ENCODE data around the gene CLPTM1.
"Not testable (repeated sequence)": the region's sequence is repeated elsewhere in the genome, so short reads cannot be mapped to it uniquely, and the experiment has no call there.

The CLPTM1 gene

DNA sequence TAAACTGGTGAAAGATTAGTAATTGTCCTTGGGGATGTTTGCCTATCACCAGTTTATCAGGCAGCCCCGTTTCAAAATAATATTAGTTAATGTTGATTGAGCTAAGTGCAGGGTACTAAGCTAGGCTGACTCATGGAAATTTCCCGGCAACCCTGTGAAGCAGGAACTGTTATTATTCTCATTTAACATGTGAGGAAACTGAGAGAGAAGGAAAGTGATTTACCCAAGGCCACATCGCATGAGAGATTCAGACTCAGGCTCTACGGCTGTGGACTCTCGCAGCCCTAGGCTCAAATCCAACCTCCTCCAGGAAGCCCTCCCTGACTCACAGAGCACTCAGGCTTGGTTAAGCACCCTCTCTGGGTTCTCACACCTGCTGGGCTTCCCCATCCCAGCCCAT is 19.7 kb downstream of the CLPTM1 start:
- peak; percentile 19 for DNase-seq (ENCODE audit: low read depth)

DNA sequence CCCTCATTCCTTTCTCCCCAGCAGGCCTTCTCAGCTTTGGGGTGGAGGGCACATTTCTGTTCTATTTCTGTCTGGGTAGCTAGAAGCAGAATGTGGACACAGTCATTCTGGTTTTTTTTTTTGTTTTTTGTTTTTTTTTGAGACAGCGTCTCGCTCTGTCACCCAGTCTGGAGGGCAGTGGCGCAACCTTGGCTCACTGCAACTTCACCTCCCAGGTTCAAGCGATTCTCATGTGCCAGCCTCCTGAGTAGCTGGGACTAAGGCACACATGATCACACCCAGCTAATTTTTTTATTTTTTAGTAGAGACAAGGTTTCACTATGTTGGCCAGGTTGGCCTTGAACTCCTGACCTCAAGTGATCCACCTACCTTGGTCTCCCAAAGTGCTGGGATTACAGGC is 20.3 kb downstream of the CLPTM1 start:
- no peak for DNase-seq (ENCODE audit: low read depth)

DNA sequence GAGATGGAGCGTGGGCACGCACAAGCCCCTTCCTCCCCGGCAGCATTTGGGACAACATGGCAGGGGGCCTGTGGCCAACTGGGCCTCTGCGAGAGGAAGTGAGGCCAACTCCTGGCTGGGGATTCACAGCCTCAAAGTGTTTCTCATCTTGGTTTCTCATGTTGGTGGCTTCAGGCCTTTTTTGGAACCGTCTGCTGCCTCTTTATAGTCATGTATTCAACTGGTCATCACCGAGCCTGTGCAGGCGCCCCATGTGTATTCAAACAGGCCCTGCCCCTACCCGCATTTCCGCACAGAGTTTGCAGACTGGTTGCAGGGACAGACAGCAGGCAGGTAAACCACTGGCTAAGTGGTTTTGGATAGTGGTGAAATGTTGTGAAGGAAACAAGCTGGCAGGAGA is 28.8 kb downstream of the CLPTM1 start:
- DNase-seq (ENCODE audit: low read depth): no peak

DNA sequence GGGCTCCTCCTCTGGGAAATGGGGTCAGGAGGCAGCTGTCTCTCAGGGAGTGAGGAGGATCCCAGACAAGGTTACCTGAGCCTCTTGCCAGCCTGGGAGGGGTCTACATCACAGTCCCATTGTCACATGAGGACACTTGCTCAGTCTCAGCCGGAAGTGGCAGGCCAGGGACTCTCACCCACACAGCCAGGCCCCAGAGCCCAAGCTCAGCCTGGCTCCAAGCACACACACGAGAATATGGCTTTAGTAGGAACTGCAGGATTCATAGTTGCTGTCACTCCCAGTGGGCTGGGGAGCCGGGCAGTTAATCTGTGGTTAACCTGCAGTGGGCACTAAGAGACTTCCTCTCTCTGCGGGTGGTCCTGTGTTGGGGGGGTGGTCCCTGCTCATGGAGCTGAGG is 30.3 kb downstream of the CLPTM1 start:
- no peak for DNase-seq (ENCODE audit: low read depth)

DNA sequence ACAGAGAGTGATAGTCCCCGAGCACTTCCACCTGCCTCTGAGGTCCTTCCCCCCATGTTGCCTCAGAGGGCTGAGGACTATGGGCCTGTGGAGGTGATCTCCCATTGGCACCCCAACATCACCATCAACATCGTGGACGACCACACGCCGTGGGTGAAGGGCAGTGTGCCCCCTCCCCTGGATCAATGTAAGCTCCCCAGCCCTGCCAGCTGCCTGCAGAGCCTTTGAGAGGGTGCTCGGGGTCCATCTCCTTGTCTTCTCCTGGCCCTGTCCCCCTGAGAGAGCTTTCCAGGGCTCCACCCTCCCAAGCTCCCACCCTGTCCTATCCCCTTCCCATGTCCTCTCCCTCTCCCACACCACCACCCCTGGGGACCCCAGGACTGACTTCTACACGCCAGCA is 31.2 kb downstream of the CLPTM1 start:
- no peak for DNase-seq (ENCODE audit: low read depth)

DNA sequence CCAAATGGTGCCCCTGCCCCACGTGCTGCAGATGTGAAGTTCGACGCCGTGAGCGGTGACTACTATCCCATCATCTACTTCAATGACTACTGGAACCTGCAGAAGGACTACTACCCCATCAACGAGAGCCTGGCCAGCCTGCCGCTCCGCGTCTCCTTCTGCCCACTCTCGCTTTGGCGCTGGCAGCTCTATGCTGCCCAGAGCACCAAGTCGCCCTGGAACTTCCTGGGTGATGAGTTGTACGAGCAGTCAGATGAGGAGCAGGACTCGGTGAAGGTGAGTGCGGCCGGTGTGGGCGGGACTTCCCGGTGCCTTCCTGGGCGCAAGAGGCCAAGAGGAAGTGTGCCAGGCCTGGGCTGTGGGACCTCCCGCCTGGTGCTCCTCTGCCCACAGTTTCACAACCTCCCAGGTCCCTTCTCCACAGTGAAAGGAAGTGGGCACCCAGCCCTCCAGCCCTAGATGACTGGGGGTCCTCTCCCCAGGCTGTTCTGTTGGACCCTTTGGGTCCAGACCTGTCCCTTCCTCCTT is 32.0 kb downstream of the CLPTM1 start:
- no peak for DNase-seq (ENCODE audit: low read depth)

DNA sequence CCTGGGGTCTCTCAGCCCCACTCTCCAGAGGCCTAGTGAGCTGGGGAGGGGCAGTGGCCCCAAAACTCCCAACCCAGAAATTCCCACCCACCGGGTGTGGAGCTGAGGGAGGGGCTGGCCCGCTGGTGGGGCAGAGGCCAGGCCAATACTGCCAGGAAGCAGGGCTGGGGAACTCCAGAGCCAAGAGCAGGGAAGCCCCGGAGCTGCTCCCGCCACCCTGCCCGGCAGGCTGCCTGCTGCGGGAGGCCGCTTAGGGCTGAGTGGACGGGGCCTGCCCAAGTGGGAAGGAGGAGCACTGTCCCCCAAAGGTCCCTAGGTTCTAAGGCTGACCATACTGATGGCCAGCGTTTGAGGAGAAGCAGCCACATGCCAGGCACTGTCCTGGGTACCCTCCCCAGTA is 33.1 kb downstream of the CLPTM1 start:
- DNase-seq (ENCODE audit: low read depth): no peak

DNA sequence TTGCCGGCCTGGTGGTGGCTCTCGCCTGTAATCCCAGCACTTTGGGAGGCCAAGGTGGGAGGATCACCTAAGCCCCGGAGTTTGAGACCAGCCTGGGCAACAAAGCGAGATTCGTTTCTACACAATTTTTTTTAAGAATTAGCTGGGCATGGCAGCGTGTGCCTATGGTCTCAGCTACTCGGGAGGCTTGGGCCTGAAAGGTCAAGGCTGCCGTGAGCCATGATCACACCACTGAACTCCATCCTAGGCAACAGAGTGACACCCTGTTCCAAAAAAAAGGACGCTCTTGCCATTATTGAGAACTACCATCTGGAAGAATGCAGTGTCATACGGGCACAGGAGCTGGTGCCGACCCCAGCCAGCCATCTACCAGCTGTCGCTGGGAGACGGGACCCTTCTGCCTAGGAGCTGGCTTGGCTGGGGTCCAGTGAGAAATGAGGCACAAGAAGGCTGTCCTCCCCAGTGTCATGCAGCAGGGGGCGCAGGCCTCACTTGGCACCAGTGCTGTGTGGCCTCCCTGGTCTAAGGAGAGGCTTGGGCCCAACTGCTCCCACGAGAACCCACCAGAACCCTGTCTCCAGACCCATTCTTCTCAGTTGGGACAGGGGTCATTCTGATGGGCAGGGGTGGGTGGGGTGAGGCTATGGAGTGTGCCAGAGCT is 33.8 kb downstream of the CLPTM1 start:
- peak; percentile 56 for DNase-seq (ENCODE audit: low read depth)

DNA sequence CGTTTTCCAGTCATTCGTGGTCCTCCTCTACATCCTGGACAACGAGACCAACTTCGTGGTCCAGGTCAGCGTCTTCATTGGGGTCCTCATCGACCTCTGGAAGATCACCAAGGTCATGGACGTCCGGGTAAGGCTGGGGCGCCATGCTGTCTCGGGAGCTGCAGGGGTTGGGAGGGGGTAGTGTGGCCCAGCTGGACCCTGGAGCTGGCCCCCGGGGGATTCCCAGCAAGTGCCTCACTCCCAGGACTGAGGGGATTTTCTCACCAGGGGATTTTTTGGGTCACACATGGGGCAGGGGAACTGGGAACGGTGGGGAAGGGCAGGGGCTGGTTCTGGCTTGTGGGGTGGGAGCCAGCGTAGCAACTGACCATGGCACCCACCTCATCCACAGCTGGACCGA is 35.3 kb downstream of the CLPTM1 start:
- DNase-seq (ENCODE audit: low read depth): no peak

DNA sequence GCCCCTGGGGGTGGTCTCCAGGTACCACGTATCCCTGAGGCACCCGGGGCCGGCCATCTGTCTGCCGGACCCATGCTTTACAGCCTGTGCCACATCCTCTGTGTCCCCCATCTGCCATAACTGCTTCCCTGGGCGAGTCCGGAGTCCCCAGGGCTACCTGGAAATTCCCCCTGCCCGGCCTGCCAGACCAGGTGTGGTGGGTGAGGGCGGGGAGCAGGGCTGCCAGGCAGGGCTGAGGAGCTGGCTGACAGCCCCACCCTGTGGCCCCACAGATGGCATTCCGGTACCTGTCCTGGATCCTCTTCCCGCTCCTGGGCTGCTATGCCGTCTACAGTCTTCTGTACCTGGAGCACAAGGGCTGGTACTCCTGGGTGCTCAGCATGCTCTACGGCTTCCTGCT is 35.8 kb downstream of the CLPTM1 start:
- DNase-seq (ENCODE audit: low read depth): no peak

DNA sequence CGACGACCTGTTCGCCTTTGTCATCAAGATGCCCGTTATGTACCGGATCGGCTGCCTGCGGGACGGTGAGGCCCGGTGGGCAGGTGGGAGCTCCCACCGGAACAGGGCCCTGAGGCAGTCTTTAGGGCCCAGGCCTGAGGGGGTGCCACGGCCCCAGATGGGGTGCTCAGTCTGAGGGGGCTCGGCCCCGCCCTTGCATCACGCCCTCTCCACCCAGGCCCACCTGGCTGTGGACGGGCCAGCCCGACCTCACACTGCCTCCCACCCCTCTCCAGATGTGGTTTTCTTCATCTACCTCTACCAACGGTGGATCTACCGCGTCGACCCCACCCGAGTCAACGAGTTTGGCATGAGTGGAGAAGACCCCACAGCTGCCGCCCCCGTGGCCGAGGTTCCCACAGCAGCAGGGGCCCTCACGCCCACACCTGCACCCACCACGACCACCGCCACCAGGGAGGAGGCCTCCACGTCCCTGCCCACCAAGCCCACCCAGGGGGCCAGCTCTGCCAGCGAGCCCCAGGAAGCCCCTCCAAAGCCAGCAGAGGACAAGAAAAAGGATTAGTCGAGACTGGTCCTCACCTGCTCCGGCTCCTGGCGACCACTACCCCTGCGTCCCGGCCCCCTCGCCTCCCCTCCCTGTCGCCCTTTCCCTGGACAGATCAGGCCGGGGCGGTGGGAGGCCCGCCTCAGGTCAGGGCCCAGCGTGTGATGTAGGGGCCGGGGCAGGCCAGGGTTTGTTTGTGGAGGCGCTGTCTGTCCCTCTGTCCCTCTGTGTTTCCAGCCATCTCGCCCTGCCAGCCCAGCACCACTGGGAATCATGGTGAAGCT is 37.4 kb downstream of the CLPTM1 start:
- no peak for DNase-seq (ENCODE audit: low read depth)

DNA sequence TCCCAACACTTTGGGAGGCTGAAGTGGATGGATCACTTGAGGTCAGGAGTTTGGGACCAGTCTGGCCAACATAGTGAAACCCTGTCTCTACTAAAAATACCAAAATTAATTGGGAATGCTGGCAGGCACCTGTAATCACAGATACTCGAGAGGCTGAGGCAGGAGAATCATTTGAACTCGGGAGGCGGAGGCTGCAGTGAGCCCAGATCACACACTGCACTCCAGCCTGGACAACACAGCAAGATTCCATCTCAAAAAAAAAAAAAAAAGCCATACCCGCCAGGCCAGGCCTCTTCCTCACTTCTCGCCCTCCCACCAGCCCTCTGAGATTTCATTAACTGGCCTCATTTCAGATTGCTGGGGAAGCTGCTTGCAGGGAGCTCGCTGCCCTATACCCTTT is 38.3 kb downstream of the CLPTM1 start:
- DNase-seq (ENCODE audit: low read depth): no peak

DNA sequence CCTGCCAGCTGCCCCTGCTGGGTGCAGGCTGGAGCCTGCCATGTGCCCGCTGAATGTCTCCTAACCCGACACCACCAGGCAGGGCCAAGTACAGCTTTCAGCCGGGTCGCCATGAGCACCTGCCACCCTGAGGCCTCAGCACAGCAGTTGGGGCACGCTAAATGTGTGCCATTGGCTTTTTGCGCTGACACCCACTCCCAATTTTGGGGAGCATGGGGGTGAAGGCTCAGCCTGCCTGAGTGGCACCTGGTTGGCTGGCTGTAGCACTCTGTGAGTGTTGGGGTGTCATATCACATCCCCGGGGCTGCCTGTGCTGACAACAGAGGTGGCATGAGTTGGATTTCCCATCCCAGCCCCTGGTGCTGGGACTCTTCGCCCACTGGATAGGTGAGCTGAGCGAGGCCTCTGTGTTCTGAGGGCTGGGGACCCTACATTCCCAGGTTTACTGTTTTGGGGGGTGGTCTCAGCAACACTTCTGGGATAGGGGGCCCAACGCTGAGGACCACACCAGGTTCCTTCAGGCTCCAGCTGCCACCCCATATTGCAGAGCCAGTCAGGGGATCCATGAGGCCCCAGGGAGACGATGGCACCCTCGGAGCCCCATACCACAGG is 38.9 kb downstream of the CLPTM1 start:
- DNase-seq (ENCODE audit: low read depth): no peak

DNA sequence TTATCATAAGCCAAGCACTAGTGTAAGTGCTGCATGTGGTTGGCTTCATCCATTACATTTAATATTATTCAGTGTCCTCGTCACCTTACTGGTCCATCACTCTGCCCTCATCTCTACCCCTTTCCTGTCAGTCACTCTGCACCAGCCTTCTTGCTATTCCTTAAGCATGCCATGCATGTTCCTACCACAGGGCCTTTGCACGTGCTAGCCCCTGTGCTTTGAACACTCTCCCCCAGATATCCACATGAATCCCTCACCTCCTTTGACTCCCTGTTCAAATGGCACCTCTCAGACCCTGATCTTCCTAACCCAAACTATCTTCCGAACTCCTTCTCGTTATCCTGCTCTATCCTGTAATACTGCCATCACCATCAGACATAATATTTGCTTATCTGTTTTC is 42.8 kb downstream of the CLPTM1 start:
- DNase-seq (ENCODE audit: low read depth): no peak

DNA sequence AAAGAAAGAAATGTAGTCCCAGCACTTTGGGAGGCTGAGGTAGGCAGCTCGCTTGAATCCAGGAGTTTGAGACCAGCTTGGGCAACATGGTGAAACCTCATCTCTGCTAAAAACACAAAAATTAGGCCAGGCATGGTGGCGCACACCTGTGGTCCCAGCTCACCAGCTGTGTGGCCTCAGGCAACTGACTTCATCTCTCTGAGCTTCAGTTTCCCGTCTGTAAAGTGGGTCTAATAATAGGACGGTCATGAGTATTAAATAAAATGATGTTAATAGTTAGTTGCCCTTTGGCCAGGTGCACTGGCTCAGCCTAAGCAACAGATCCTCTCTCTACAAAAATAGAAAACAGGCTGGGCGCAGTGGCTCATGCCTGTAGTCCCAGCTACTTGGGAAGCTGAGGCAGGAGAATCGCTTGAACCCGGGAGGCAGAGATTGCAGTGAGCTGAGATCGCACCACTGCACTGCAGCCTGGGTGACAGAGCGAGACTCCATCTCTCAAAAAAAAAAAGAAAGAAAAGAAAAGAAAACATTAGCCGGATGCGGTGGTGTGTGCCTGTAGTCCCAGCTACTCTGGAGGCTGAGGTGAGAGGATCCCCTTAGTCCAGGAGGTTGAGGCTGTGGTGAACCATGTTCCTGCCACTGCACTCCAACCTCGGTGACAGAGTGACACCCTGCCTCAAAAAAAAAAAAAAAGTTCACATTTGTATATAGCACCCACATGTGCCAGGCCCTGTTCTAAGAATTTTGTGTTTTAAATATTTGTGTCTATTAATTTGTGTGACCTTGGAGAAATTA is 44.1 kb downstream of the CLPTM1 start:
- DNase-seq (ENCODE audit: low read depth): not testable (repeated sequence)

DNA sequence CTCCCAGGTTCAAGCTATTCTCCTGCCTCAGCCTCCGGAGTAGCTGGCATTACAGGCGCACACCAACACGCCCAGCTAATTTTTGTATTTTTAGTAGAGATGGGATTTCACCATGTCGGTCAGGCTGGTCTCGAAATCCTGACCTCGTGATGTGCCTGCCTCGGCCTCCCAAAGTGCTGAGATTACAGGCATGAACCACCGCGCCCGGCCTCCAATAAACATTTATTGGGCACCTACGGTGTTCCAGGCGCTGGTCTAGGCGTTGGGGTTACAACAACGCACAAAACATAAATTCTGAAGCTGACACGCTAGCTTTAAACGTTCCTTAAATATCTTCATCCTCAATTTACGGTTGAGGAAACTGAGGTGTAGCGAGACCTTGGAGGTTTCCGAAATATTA is 45.5 kb downstream of the CLPTM1 start:
- not testable (repeated sequence) for DNase-seq (ENCODE audit: low read depth)

DNA sequence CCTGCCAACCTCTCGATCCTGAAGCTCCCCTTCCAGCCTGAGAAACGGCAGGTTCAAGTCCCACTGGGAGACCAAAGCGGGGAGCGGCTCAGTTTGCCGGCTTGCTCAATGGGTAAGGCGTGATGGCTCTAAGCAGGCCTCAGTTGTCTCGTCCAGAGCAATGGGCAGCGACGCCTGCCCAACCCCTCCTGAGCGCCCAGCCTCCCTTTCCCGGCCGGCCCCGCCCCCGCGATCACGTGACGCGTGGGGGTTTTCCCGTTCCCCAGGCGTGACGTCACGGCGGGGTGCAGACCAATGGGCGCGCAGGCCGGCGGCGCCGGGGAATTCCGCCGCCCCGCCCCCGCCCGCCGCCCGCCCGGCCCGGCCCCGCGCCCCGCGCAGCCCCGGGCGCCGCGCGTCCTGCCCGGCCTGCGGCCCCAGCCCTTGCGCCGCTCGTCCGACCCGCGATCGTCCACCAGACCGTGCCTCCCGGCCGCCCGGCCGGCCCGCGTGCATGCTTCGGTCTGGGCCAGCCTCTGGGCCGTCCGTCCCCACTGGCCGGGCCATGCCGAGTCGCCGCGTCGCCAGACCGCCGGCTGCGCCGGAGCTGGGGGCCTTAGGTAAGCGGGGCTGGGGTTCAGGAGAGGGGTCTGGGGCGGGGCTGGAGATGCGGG is 46.0 kb downstream of the CLPTM1 start, which contains the start of gene RELB:
RELB (plus strand) TSS at position 378 of the 653 bp plus-strand sequence; CDS start at position 494, 116 bp downstream.
- DNase-seq (ENCODE audit: low read depth): peak; percentile 85

DNA sequence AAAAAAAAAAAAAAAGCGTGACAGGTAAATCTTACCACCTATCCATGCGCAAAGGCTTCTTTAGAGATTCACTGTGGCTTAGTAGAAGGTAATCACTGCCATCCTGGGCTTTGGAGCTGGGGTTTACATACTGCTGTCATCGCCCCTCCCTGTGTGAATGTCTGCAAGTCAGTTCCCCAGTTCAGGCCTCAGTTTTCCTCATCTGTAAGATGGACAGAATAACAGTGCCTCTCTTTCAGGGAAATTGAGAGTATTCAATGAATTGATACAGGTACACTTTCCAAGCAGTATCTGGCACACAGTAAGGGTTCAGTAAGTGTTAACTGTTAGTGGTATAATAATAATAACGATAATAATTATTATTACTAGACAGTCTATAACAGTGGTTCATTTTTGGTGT is 48.3 kb downstream of the CLPTM1 start:
- DNase-seq (ENCODE audit: low read depth): no peak

DNA sequence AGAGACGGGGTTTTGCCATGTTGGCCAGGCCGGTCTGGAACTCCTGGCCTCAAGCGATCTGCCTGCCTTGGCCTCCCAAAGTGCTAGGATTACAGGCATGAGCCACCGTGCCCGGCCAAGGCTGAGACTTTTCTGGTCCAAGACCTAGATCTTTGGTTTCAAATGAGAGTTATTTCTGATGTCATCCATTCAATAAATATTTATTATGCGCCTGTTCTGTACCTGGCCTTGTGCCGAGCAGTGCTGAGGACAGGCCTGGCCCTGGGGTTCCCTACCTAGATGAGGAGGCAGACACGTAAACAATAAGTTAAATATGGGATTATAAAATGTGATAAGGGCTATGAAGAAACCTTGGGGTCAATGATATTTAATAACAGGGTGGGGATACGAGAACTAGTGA is 50.6 kb downstream of the CLPTM1 start:
- no peak for DNase-seq (ENCODE audit: low read depth)

DNA sequence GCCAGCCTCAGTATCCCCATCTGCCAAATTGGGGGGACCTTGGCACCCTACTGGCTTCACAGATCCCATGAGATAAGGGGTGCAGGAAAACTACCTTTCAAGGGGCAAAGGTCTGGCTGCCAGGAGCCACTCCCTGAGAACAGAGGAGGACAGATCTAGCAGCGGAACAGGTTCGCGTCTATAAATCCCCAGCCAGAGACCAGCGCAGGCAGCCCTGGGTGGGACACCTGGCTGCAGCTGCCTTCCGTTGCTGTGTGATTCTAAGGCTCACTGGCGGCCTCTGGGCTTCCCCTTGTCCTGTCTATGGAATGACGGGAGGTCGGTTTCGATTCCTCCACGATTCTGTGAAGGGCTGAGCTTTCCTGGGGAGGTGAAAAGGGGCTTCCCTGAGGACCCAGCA is 53.4 kb downstream of the CLPTM1 start:
- no peak for DNase-seq (ENCODE audit: low read depth)

DNA sequence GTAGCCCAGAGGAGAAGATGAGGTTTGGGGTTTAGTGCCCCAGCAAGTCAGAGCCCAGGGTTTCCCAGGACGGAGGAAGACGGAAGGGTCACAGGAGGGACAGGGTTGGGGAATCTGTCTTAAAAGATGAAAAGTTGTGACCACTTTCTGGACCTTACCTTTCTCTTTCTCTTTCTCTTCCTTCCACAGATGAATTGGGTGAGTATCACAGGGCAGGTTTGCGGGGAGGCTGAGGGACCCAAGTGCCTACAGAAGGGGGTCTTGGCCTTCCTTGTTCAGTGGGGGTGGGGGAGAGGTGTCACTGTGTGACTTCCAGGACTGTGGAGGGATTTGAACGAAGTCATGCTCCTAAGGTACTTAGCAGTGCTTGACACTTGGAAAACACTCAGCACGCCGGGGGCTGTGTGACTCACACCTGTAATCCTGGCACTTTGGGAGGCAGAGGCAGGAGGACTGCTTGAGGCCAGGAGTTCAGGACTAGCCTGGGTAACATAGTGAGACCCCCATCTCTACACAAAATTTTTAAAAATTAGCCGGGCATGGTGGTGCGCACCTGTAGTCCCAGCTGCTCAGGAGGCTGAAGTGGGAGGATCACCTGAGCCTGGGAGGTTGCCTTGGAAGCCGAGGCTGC is 54.6 kb downstream of the CLPTM1 start:
- no peak for DNase-seq (ENCODE audit: low read depth)

All from iris pigment epithelial cell (primary cell).